Measurements from ENCODE around the gene CTSZ. TPM values are rescaled to one million over a fixed set of nuclear protein-coding genes. Genes with fewer than 3 reads are reported as not detected.
A peak's percentile ranks its signal among the peaks of the same experiment; 100 is the strongest.

Gene CTSZ
- total and polyA plus RNA-seq, 11 donors = 92.2 to 482 (median 130) TPM

DNA sequence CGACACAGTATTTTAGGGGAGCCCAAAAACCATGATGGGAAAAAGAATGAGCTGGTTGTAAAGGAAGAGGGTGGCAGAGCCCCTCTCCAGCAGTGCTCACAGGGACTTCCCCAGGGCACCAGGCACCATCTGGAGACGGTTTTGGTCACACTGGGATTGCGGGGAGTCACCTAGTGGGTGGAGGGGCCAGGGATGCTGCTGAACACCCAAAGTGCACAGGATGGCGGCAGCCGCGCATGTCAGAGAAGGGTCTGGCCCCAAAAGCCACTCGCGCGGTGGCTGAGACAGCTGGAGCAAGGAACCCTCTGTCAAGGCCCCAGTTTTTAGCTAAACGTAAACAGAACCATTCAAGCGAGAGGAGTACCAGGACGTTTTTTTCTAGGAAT is 10.8 kb downstream of the CTSZ start:
- peaks cover 0 to 14% (median 0%) of the 10 kb centered on the region in 12 donors for H3K4me1 ChIP-seq
- no peaks in the 10 kb centered on the region for H3K9me3 ChIP-seq
- no peak overlapping the region for H3K4me3 ChIP-seq
- peaks cover under 1 to 100% (median 99%) of the 10 kb centered on the region in 9 donors for H3K36me3 ChIP-seq
- 93 to 95% (median 93%) methylated on average over 12 of the region's 12 CpGs for WGBS, 4 donors
- DNase-seq (peak in 1 of 5 donors; percentile 18), ATAC-seq (no peak)
- TF ChIP-seq POLR2A (IDR thresholded peaks at IDR 0.05) = no peak
- TF ChIP-seq, protein P1, sequence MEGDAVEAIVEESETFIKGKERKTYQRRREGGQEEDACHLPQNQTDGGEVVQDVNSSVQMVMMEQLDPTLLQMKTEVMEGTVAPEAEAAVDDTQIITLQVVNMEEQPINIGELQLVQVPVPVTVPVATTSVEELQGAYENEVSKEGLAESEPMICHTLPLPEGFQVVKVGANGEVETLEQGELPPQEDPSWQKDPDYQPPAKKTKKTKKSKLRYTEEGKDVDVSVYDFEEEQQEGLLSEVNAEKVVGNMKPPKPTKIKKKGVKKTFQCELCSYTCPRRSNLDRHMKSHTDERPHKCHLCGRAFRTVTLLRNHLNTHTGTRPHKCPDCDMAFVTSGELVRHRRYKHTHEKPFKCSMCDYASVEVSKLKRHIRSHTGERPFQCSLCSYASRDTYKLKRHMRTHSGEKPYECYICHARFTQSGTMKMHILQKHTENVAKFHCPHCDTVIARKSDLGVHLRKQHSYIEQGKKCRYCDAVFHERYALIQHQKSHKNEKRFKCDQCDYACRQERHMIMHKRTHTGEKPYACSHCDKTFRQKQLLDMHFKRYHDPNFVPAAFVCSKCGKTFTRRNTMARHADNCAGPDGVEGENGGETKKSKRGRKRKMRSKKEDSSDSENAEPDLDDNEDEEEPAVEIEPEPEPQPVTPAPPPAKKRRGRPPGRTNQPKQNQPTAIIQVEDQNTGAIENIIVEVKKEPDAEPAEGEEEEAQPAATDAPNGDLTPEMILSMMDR (IDR thresholded peaks at IDR 0.05) = no peak
- H3K27ac ChIP-seq = no peak overlapping the region
- intact Hi-C loops (cut with DNase I) = no loop called here
- H3K27me3 ChIP-seq = no peaks in the 10 kb centered on the region

DNA sequence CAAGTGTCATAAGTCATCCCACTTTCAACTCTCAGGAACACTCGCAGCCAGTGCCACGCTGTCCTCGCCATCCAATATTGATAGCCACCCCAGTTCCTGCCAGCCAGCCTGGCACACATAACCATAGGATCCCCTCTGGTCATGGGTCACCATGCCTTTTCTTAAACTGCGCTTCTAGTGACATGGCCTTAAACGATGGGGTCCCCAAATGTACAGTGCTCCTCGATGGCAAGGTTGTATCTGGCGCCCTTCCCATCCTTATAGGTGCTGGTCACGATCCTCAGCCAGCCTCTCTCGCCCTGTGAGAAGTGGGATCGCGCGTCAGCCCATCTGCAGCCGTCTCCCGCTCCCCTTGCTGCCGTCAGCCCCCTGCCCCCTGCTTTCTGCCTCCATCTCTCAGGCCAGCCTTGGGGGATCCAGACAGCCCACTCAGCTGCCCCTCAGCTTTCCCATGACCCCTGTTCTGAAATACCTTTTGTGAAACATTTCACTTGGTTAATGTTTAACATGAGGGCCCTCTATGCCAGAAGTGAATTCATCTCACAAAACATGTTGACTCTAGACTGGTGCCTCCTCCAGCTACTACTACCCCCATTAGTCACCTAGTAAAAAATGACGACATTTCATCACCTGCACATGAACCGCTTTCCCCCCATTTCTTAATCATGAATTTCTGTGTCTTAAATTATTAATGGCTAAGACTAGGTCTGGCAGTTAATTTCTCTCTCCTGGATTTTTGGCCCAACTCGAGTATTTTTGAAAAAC is 11.4 kb downstream of the CTSZ start:
- TF ChIP-seq POLR2A (IDR thresholded peaks at IDR 0.05) = no peak
- TF ChIP-seq, protein P1 (IDR thresholded peaks at IDR 0.05) = no peak
- Histone ChIP-seq H3K36me3 (peaks cover 6 to 100% (median 99%) of the 10 kb centered on the region in 9 donors), H3K4me1 (peaks cover 0 to 14% (median 0%) of the 10 kb centered on the region in 12 donors), H3K27ac (peak overlapping the region in 2 of 12 donors; percentile 32 to 37), H3K4me3 (no peak overlapping the region), H3K27me3 (no peaks in the 10 kb centered on the region), H3K9me3 (no peaks in the 10 kb centered on the region)
- ATAC-seq = peak in 1 of 4 donors; percentile 8
- intact Hi-C loops (cut with DNase I) = no loop called here
- DNase-seq = peak in 2 of 5 donors; percentile 19 to 20
- WGBS, 4 donors = 88 to 91% (median 90%) methylated on average over 18 of the region's 18 CpGs

DNA sequence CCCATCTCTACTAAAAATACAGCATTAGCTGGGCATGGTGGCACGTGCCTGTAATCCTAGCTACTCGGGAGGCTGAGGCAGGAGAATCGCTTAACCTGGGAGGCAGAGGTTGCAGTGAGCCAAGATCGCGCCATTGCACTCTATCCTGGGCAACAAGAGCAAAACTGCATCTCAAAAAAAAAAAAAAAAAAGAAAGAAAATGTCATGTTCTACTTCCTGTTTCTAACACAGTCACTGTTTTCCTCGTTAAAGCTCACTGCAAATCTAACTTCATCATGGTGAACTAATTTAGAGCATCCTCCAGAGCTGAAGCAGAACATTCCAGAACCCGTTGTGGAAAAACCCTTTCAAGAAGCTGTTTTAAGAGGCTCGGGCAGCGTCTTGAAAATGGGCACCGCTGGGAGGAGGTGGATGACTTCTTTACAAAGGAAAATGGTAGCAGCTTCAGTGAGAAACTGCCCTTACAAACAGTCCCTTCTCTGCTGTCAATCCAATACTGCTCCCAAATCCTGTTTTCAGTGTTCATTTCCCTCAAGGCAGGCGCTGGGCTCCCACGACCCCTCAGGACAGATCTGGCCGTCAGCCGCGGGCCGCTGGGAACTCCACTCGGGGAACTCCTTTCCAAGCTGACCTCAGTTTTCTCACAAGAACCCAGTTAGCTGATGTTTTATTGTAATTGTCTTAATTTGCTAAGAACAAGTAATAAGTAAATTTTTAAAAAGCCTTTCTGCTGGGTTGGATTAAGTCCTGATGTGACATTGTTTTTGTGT is 12.5 kb downstream of the CTSZ start:
- intact Hi-C loops (cut with DNase I) = no loop called here
- DNase-seq = peak in 2 of 5 donors; percentile 21 to 48
- Histone ChIP-seq H3K9me3 (no peaks in the 10 kb centered on the region), H3K4me3 (no peak overlapping the region), H3K4me1 (peaks cover 0 to 14% (median 0%) of the 10 kb centered on the region in 12 donors), H3K36me3 (peaks cover 7 to 100% (median 100%) of the 10 kb centered on the region in 9 donors), H3K27me3 (no peaks in the 10 kb centered on the region), H3K27ac (peak overlapping the region in 7 of 12 donors; percentile 13 to 48 (median 29))
- no peak for TF ChIP-seq POLR2A (IDR thresholded peaks at IDR 0.05)
- TF ChIP-seq, protein P1 (IDR thresholded peaks at IDR 0.05) = no peak
- 66 to 80% (median 73%) methylated on average over 17 of the region's 17 CpGs for WGBS, 4 donors
- peak in 1 of 4 donors; percentile 31 for ATAC-seq

Measured in heart left ventricle (tissue), 16 donors.